Left lung (tissue), 10 donors: ENCODE results near the gene RETREG2. TPM values are rescaled to one million over a fixed set of nuclear protein-coding genes. Genes with fewer than 3 reads are reported as not detected.

Source experiments
- ATAC-seq: fragments of 200-7000 bp; cut with Tn5 transposase; one replicate; pipeline ENCODE4 v1.9.1; 2020; ENCODE audit warnings: moderate library complexity
- DNase-seq, 4 donors: peaks; one replicate each; pipeline ENCODE4 v3.0.0-alpha.2; 2013 to 2020
- H3K27ac ChIP-seq, 2 donors: fragments of 200-600 bp; sonication (generic) in 1 of 2; one replicate each; pipeline versions ENCODE4 v1.5.0 to v1.8.0; 2020 to 2021
- H3K27me3 ChIP-seq, 2 donors: fragments of 200-600 bp; sonication (generic) in 1 of 2; one replicate each; pipeline versions ENCODE4 v1.5.0 to v1.8.0; 2020 to 2021
- H3K36me3 ChIP-seq, 2 donors: fragments of 200-600 bp; sonication (generic) in 1 of 2; one replicate each; pipeline versions ENCODE4 v1.5.0 to v1.8.0; 2020 to 2021
- H3K4me1 ChIP-seq, 2 donors: fragments of 200-600 bp; one replicate each; pipeline ENCODE4 v1.8.0; 2021
- H3K4me3 ChIP-seq, 2 donors: fragments of 200-600 bp; sonication (generic) in 1 of 2; one replicate each; pipeline versions ENCODE4 v1.5.0 to v1.8.0; 2020 to 2021; ENCODE audit warnings: mild to moderate bottlenecking in 1 of 2
- H3K9me3 ChIP-seq, 2 donors: fragments of 200-600 bp; sonication (generic) in 1 of 2; one replicate each; pipeline versions ENCODE4 v1.5.0 to v1.8.0; 2020 to 2021
- intact Hi-C, 2 donors: fragments of 100-400 bp; cut with DNase I; formaldehyde crosslinking; loops; one replicate each; pipeline versions ENCODE4 v1.11.2 to v1.14.2; 2022
- polyA plus RNA-seq, 6 donors: library from polyadenylated mRNA; unstranded; fragments of 120-200 nt; gene quantifications; one replicate each; pipeline ENCODE4 v1.2.1, GENCODE V29; 2013; ENCODE audit not compliant: insufficient read length in 6 of 6
- total RNA-seq, 2 donors: library from RNA; stranded (reverse); fragmentation: NEBNext Ultra II Directional; extraction: Animal tissue kit (Norgen Biotek cat#: 25700); gene quantifications; one replicate each; pipeline ENCODE4 v1.2.1, GENCODE V29; 2021
- TF ChIP-seq, protein P1 (sequence below), 2 donors: fragments of 200-600 bp; sonication (generic) in 1 of 2; IDR thresholded peaks; one replicate each; pipeline versions ENCODE4 v1.5.0 to v1.8.0; 2021; ENCODE audit warnings: antibody characterized with exemption in 2 of 2
- donor health status: DM: no; HTN: yes; CAD: no.
- donor health status: DM: no; HTN: no; CAD: no.

Gene RETREG2
- total and polyA plus RNA-seq, 8 donors: 75.0 to 86.6 (median 83.5) TPM

DNA sequence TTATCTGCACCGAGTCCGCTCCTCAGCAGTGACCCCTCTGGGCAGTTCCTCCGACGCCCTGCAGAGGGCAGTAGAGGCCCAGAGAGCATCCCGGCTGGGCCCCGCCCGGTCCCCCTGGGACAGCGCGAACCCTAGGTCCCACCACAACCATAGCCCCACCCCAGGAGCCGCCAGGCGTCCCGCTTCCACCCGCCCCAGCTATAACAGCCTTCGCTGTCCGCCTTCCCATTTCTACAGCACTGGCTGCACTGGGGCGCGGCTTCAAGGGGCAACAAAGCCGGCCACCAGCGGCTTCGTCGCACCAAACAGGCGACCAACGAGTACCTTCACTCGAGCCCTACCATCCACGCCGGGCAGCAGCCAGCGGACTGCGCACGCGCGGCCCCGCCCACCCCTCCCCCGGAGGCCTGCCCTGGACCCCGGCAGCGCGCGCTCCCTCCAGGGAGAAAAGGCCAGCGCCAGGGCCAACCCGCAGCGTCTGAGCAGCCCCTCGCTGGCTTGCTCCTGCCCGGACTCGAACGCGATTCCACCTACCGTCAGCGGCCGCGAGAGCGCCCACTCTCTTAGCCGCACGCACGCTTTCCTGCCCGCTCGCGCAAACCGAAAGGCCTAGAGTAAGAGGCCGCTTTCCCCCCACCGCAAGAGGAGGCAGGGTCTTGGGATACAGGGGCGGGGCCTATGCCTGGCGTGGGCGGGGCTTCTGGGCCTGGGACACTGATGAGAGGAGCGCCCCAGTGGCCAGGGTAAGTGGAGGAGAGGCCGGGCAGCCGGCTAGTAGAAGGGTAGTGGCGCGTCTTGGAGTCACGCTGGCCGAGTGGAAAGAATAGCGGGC is 17.7 kb upstream of the RETREG2 start, which contains the start of gene NHEJ1:
TSS of gene NHEJ1 (minus strand) at position 630 of the 832 bp plus-strand sequence. CDS start 2,453 bp downstream, outside the sequence.
- intact Hi-C loops: loop anchor here in 1 of 2 donors (10.0 kb wide), 1 partner anchor 134 kb away; no protein-coding TSS in a partner anchor
- TF ChIP-seq, protein P1, sequence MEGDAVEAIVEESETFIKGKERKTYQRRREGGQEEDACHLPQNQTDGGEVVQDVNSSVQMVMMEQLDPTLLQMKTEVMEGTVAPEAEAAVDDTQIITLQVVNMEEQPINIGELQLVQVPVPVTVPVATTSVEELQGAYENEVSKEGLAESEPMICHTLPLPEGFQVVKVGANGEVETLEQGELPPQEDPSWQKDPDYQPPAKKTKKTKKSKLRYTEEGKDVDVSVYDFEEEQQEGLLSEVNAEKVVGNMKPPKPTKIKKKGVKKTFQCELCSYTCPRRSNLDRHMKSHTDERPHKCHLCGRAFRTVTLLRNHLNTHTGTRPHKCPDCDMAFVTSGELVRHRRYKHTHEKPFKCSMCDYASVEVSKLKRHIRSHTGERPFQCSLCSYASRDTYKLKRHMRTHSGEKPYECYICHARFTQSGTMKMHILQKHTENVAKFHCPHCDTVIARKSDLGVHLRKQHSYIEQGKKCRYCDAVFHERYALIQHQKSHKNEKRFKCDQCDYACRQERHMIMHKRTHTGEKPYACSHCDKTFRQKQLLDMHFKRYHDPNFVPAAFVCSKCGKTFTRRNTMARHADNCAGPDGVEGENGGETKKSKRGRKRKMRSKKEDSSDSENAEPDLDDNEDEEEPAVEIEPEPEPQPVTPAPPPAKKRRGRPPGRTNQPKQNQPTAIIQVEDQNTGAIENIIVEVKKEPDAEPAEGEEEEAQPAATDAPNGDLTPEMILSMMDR (IDR thresholded peaks at IDR 0.05): peak; percentile 99
- Histone ChIP-seq H3K4me3 (peak within 1 kb of the TSS; percentile 54 to 73), H3K36me3 (peaks cover 0 to 22% of the 10 kb centered on the region in 2 donors), H3K4me1 (peaks cover 4 to 12% of the 10 kb centered on the region in 2 donors), H3K9me3 (no peaks in the 10 kb centered on the region), H3K27me3 (no peaks in the 10 kb centered on the region), H3K27ac (peak within 1 kb of the TSS; percentile 93)
- DNase-seq (peak; percentile 94 to 99 (median 96)), ATAC-seq (peak; percentile 98)

DNA sequence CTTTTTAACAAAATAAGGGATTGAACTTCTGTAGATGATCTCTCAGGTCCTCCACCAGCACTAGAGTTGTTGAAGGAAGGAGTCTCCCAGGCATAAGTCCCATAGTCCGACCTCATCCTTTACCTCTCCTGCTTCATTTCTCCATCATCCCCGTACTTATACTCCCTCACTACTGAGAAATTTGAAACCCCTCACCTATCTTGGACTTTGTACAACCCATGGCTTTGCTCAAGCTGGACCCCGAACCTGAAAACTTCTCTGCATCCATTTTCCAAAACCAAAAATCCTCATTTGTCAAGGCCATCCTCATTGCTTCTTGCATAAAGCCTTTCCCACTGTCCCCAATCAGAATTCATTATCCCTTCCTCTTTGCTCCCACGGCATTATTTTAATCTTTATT is 17.0 kb upstream of the RETREG2 start:
- TF ChIP-seq, protein P1 (IDR thresholded peaks at IDR 0.05): no peak
- Histone ChIP-seq H3K4me1 (peaks cover 4 to 12% of the 10 kb centered on the region in 2 donors), H3K27ac (peak overlapping the region; percentile 93), H3K4me3 (peak overlapping the region; percentile 54 to 73), H3K36me3 (peaks cover 0 to 16% of the 10 kb centered on the region in 2 donors), H3K9me3 (no peaks in the 10 kb centered on the region), H3K27me3 (no peaks in the 10 kb centered on the region)
- ATAC-seq (no peak), DNase-seq (no peak)
- intact Hi-C loops: loop anchor here in 1 of 2 donors (10.0 kb wide), 1 partner anchor 134 kb away; no protein-coding TSS in a partner anchor

GRCh38 chr2:219163156-219163555 is 14.9 kb upstream of the RETREG2 start:
- Histone ChIP-seq H3K27me3 (no peaks in the 10 kb centered on the region), H3K4me1 (peaks cover 4 to 12% of the 10 kb centered on the region in 2 donors), H3K9me3 (no peaks in the 10 kb centered on the region), H3K36me3 (no peaks in the 10 kb centered on the region), H3K4me3 (no peak overlapping the region), H3K27ac (no peak overlapping the region)
- no peak for DNase-seq
- ATAC-seq: no peak
- TF ChIP-seq, protein P1 (IDR thresholded peaks at IDR 0.05): no peak
- intact Hi-C loops: loop anchor here in 1 of 2 donors (10.0 kb wide), 1 partner anchor 132 kb away; no protein-coding TSS in a partner anchor

DNA sequence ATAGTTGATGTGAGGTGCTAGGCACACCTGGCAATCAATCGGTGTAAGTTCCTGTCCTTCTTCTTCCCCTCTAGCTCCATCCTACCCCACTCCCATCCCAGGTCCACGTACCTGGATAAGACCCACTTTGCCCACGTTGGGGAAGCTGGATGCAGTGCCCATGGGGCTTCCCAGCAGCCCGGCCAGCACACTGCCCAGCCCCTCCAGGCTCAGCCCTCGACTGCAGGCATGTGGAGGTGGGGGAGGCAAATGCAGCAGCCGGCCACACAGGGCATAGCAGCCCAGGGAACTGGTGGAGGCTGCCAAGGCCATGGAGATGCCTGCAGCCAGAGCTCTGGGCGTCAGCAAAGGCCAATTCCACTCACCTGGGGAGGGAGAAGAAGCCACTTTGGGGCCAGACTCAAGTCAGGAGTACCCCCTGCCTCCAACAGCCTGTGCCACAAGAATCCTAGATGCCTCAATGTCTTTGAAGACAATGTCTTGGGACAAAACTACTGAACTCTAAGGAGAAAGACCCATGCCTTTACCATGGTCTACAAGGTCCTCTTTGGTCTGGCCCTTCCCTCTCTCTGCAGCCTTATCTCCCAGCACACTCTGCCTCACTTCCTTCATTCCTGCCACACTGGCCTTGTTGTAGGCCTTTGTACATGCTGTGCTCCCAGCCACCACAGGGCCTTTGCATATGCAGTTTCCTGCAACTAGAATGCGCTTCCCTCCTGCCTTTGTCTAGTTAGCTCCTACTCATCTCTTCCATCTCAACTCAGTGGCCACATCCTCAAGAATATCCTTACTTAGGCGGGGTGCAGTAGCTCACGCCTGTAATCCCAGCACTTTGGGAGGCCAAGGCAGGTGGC is 12.8 kb upstream of the RETREG2 start:
- DNase-seq: no peak

More for the DNA sequence above, 12.8 kb upstream of the RETREG2 start:
- TF ChIP-seq, protein P1 (IDR thresholded peaks at IDR 0.05): no peak
- peaks cover 0 to 6% of the 10 kb centered on the region in 2 donors for H3K4me1 ChIP-seq
- ATAC-seq: no peak
- intact Hi-C loops: loop anchor here in 1 of 2 donors (10.0 kb wide), 1 partner anchor 130 kb away; no protein-coding TSS in a partner anchor
- H3K36me3 ChIP-seq: no peaks in the 10 kb centered on the region
- no peaks in the 10 kb centered on the region for H3K27me3 ChIP-seq
- no peak overlapping the region for H3K4me3 ChIP-seq
- H3K27ac ChIP-seq: no peak overlapping the region
- H3K9me3 ChIP-seq: no peaks in the 10 kb centered on the region
